GM18519 (cell line): ENCODE measurements around the gene MYRF.

Source experiments
- ATAC-seq: cut with Tn5 transposase; IDR thresholded peaks from one replicate; pipeline ENCODE4 v1.9.1; 2021; ENCODE audit warnings: mild to moderate bottlenecking, moderate library complexity; ENCODE audit not compliant: unreplicated experiment, low FRiP score

The MYRF gene

DNA sequence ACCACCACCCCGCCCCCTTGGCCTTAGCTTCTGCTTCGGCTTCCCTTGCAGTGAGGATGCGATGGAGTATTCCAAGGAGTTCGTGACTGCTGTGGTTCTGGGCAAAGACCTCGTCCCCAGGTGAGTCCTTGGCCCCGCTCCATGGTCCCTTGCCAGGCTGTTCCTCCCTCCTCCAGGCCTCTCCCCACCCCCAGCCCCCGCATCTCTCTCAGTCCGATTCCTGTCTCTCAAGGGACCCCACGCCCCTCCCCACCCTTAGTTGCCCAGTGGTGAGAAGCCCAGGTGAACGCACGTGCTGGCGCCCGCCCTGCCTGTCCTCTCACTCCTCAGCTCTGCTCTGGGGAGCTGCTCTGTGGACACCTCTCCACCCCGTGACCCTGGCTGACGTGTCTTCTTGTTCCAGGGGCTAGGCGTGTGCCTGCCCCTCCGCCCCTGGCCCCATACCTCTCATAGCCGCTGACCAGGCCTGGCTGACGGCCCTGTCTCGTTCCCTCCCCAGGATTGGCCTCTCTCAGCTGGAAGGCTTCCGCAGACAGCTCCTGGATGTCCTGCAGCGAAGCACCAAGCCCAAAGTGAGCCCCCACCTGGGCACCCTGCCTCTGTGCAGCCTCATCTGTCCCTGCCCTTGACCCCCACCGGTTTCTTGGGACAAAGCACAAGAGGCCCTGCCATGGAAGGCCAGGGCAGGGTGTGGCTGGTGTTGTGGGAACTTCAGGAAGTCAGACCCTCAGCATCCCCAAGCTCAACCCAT lies 14.6 kb upstream of the MYRF start:
- no peak for ATAC-seq

DNA sequence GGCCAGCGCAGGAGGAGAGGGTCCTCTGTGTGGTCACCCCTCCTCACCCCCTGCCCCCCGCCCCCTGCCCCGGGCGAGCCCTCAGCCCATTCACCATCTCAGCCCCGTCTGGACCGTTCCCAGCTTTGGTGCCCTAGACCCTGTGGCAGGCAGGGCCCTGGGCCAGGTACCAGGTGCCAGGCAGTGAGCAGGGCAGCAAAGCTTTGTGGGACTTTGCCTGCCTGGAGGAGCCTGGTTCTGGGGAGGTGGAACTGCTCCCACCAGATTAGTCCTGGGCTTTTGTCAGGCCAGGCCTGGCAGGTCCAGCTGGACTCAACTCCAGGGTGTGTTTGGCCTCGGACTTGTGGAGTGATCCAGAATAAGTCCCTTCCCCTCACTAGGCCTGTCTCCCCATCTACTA lies 13.7 kb upstream of the MYRF start:
- ATAC-seq = no peak

DNA sequence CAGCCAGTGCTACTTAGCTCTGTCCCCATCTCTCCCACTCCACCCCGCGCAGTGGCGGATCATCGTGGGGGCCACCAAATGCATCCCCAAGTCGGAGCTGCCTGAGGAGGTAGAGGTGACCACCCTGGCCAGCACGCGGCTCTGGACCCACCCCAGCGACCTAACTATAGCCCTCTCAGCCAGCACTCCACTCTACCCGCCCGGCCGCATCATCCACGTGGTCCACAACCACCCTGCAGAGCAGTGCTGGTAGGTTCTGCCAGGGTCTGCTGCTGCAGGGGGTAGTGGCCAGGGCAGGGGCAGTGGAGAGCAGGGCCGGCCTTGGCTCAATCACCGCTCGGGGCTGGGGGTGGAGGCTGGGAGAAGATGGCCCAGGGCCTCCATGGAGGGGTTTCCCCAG lies 13.0 kb upstream of the MYRF start:
- no peak for ATAC-seq

DNA sequence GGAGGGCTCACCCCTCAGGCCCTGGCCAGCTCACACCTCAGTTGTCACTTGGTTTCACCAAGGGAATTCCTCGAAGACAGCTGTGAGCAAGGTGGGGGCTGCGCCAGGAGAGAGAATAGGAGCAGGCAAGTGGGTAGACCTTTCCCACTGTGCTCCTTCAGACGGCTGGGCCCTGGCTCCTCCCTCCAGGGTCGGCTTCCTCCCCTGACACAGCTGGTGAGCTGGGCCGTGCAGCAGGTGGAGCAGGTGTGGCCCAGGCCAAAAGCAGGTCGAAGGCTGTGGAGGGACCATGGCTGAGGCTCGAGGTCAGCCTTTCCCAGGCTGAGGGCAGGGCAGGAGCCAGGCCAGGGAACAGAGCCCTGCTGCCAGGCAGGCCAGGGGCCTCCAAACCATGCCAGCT lies 12.5 kb upstream of the MYRF start:
- no peak for ATAC-seq

DNA sequence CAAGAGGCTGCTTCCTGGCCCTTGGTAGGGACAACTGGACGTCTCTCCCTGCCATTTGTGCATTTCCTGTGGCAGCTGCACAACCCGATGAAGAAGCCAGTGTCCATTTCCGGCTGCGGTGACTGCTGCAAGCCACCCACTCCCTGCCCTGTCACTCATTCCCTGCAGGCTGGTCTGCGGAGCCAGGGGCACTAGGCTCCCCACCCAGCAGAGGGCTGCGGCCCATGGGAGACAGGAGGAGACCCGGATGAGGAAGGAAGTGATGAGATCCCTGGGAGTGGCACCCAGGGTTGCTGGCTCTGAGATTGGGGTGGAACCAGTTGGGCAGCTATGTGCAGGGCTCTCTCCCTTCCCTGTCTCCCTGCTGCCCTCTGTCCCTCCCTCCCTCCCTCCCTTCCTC lies 10.0 kb upstream of the MYRF start:
- no peak for ATAC-seq

DNA sequence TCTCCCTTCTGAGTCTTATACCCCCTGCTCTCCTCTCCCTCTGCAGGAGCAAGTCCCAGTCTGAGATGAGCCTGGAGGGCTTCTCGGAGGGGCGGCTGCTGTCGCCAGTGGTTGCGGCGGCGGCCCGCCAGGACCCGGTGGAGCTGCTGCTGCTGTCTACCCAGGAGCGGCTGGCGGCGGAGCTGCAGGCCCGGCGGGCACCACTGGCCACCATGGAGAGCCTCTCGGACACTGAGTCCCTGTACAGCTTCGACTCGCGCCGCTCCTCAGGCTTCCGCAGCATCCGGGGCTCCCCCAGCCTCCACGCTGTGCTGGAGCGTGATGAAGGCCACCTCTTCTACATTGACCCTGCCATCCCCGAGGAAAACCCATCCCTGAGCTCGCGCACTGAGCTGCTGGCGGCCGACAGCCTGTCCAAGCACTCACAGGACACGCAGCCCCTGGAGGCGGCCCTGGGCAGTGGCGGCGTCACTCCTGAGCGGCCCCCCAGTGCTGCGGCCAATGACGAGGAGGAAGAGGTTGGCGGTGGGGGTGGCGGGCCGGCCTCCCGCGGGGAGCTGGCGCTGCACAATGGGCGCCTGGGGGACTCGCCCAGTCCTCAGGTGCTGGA lies 8.8 kb upstream of the MYRF start:
- no peak for ATAC-seq

DNA sequence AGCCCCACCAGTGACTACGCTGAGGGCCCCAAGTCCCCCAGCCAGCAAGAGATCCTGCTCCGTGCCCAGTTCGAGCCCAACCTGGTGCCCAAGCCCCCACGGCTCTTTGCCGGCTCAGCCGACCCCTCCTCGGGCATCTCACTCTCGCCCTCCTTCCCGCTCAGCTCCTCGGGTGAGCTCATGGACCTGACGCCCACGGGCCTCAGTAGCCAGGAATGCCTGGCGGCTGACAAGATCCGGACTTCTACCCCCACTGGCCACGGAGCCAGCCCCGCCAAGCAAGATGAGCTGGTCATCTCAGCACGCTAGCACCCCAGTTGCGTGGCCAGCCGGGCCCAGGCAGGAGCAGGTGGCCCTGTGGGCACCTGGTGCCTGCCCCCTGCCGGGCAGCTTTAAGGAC lies 8.3 kb upstream of the MYRF start:
- no peak for ATAC-seq

DNA sequence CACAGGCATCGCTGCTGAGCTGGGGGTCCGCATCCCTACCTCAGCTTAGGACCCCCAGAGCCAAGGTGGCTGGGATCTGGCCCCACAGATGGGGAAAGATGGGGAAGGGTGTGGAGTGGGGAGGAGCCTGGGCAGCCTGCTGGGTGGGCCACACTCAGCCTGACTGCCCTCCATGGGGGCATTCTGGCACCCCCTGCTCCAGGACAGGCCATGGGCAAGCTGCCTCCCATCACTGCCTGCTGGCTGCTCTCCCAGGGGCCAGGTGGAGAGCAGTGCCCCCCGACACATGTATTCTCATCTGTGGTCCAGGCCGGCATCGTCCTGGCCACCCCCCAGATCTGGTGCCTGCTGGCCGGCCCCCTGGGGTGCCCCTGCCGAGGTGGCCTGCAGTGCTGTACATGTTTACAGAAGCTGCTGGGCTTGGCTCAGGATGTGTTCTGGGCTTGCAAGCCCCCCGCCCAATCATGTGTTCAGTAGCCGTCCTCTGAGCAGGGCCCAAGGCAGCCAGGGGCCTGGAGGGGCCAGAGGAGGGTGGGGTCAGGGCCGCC lies 7.8 kb upstream of the MYRF start:
- no peak for ATAC-seq

DNA sequence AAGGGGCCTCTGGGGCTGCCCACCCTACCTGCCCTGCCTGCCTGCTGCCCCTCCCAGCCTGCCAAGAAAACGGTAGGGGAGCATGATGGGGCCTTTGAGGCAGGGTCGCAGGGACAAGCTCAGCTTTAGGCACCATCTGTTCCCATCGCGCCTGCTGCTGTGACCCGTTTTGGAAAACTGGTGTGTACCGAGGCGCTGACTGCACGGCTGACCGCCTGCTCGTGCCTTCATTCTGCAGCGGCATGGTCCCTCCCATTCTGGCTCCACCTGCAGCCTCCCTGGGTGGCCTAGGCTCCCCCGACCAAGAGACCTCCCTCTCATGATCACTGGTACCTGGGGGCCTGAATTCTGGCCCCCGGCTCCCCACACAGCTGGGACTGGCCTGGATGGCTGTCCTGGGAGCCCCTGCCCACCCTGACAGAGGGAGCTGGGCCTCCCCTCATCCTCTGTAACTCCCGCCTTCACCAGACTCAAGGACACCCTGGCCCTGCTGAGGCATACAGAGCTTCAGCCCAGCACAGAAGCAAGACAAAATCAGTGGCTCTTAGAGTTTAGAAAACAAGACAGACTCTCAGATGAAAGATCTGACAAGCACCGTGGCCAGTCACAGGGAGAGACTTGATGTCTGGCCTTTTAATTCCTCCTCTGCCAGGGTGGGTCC lies 6.5 kb upstream of the MYRF start:
- no peak for ATAC-seq

DNA sequence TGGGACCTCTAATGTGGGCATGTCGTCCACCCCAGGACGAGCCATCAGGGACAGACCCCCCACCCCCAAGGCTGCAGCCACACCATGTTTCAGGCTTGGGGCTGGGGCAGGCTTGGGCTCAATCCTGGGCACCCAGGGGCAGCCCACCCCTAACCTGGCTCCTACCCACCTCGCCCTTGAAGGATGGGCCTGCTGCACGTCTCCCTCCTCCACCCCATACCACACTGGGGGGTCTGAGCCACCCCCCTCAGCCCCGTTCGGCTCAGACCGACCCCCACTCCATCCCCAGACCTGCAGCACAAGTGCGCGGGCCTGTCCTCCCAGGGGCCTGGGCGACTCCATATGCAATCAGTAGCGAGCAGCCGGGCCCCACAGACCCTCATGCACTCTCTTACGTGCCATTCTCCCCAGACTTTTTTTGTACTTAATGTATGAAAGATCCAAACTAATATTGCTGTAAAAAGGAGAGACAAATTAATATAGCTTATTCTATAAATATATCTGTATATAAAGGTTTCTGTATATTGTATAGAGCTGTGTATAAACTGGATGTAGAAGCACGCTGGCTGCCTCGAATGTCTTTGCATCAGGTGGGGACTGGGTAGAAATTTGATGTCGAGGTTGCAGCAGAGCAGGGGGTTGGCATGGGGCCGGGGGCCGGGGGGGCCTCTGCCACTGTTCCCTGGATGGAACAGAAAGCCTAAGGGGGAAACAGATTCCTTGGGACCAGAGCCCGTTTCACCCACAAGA lies 5.8 kb upstream of the MYRF start:
- no peak for ATAC-seq

DNA sequence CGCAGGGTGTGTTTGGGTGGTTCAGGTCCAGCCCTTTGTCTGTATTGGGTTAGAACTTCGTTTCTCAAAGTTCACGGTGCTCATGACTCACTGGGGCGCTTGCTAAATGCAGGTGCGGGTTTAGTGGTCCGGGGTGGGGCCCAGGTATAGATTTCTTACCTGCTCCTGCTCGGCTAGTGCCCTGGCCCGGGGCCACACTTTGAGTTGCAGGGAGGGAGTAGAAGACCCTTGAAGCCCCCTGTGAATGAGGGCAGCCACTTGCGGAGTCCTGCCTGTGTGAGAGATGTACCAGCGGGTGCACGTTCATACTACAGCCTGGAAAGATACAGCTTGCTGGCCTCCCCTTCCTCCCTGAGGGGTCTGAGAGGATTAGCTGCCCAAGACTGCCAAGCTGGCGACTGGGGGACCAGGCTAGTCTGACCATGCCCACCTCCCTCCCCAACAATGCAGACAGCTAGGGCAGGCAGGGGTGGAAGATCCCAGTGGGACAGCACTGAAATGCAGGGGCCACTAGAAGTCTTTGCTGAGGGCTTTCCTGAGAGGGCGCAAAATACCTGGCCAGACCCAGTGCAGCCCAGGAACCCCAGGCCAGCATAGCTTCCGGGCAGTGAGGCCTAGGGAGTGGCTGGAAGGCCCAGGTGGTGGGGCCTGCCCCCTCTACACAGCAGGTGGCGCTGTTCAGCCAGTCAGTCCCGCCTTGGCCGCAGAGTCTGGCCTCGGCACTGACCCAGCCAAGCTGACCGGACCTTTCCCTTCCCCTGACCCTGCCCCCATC lies 5.1 kb upstream of the MYRF start:
- no peak for ATAC-seq

DNA sequence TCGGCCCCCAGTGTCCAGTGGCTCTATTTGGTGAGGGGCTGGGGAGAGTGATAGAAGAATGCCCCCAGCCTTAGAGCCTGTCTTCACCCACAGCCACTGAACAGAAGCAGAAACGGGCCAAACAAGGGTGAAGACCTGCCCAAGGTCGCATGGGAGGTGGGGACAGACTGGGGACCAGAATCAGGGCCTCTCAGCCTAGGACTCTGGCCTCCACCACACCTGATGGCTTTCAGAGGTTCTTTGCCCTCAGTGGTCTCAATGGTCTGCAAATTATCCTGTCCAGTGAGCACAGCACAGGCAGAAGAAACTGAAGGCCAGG lies 4.5 kb upstream of the MYRF start:
- ATAC-seq = no peak

DNA sequence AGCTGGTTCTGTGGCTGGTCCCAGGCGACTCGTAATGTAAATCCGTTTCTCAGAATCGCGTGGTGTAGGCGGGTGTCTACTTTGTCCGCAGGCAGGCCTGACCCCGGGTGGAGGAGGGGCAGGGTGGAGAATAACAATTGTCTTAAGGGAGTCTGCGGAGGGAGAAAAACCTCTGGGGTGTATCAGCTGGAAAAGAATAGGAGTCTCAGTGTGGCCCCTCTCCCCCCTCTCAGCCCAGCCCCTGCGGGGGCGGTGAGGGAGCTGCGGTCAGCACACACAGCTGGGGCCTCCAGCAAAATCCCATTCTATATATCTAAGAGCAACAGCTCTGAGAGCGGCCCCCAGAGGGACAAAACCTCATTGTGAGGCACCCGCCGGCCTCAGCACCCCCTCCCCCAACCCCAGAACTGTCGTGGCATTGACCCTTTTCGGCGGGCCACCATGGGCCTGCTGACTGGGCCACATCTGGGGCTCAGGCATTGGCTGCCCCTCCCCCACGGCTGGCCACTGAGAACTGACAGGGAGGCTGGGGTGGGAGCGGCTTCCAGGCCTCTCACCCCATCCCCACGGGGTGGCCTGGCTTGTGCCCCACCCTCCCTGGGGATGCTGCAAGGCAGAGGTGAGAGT lies 2.7 kb upstream of the MYRF start:
- no peak for ATAC-seq

DNA sequence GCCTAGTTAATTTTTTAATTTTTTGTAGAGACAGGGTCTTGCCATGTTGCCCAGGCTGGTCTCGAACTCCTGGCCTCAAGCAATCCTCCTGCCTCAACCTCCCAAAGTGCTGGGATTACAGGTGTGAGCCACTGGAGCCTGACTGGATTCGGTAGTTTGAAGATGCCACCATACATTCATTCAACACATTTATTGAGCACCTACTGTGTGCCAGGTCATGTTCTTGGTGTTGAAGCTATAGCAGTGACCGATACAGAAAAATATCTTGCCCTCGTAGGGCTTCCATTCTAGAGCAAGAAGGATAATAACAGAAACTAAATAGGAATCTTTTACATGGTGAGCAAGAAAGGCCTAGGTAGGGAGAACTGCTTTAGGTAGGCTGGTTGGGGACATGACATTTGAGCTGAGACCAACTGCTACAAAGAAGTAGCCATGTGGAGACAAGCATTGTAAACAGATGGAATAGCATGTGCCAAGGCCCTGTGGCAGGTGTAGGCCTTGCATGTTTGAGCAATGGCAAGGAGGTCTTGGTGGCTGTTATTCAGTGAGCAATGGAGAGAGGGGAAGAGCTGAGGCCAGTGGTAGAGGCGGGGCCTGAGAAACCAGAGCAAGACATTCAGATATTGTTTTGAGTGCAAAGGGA lies 1.7 kb upstream of the MYRF start:
- ATAC-seq = no peak

DNA sequence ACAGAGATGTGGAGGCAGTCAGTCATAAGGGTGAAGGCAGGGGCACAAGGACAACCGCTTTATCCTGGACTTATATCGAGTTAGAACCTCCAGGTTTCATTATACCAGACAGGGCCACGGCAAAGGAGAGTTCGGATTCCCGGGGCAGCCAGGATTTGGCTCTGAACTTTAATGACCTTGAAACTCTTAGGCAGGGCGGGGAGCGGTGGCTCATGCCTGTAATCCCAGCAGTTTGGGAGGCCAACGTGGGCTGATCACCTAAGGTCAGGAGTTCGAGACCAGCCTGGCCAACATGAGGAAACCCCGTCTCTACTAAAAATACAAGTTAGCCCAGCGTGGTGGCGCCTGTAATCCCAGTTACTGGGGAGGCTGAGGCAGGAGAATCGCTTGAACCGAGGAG lies 1.1 kb upstream of the MYRF start:
- ATAC-seq = no peak

DNA sequence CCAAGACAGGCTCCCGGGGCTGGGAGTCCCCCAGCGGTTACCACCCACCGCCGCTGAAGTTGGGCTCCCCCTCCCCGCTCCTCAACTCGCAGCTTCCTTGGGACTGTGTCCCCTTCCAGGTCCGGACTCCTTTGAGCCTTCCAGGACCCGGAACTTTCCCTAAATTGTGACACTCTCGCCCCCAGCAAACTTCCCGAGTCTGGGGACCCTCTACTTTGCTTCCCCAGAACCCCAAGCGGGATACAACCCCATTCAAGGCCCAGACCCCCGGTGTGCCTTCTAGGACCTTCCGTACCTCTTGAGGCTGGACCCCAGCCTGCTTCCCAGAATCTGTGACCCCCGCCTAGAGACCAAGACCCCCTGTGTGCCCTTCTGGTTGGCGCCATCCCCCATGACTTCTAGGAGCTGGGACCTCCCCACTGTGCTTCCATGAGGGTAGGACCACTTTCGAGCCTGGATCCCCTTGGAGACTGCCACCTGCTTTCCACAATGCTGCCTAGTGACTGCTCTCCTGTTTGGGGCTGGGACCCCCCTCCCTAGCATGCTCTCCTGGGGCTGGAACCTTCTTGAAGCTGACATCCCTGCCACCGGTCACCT lies 587 bp downstream of the MYRF start:
- ATAC-seq = no peak

DNA sequence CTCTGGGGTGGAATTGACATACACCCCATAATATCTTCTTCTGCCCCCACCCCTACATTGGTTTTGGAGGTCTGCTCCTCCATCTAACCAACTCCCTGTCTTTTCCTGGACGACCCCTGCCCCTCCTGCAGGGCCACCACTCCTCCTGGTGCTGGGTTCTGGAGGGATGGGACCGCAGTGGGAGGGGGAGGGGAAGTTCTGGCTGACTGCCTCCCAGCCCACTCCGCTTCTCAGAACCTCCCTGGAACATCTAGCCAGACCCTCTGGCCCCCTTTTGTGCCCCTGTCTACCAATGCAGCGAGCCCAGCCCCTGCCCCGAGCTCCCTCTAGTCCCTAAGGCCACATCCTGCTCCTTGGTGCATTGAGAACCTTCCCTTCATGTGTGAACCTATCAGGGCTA lies 1.2 kb downstream of the MYRF start:
- ATAC-seq = no peak

DNA sequence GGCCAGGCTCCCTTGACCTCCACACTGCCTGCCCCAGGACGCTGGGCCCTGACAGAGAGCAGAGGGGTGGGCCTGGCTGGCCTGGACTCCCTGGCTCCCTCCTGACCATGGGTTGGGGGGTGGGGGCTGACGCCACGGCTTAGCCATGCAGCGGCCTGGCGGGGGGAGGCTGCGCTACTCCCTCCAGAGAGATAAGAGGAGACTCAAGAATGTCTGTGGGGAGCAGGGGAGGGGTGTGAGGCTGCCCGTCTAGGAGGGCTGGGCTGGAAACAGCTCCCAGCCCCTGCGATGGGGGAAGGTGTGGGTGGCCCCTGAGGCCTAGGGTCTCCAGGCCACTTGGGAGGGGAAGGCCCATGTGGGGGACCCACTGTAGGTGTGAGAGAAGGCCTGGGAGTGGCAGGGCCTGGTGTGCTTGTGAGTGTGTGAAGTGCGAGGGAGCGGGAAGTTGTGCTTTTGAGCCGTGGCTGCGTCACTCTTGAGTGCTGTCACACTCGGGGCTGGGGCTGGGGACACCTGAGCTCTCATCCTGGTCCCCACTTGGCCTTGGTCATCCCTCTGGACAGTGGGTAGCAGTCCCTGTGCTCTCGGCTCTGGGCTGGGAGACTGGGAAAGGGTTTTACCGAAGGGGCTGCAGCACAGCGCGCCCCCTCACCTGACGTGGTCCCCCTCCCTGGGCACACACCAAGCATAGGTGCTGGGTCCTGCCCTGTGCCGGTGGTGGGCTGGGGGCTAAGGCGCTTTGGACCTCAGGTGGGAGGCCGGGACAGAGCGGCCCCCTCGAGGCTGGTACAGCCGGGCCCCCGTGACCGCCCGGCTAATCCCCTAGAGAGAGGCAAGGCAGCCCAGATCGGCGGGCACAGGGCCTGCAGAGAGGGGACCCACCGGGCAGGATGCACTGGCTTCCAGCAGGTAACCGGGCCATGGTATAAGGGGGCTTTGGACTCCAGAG lies 2.4 kb downstream of the MYRF start:
- ATAC-seq = no peak
